Natural killer cell (primary cell): ENCODE measurements around the gene MAOB. TPM values are rescaled to one million over a fixed set of nuclear protein-coding genes. Genes with fewer than 3 reads are reported as not detected.

Experiments
- ATAC-seq, 3 donors: fragments of 150-1000 bp in 2 of 3; fragments of 200-7000 bp in 1 of 3; cut with Tn5 transposase; 1 replicate in 1 of 3; 2 replicates in 2 of 3; pipeline ENCODE4 v1.10.0; 2021; ENCODE audit warnings: mild to moderate bottlenecking in 2 of 3, moderate library complexity in 2 of 3
- DNase-seq, 2 donors: peaks; one replicate each; pipeline versions ENCODE4 v3.0.0 to v3.0.0-alpha.2; 2013 to 2021; ENCODE audit warnings: mixed read lengths in 1 of 2
- H3K27ac ChIP-seq: one replicate; pipeline ENCODE4 v1.5.1; 2013; ENCODE audit warnings: mild to moderate bottlenecking, low read length
- H3K27me3 ChIP-seq: one replicate; pipeline ENCODE4 v1.6.1; 2013; ENCODE audit warnings: low read length; ENCODE audit not compliant: control insufficient read depth, insufficient read depth
- H3K36me3 ChIP-seq: one replicate; pipeline ENCODE4 v1.6.1; 2013; ENCODE audit warnings: low read length; ENCODE audit not compliant: control insufficient read depth, insufficient read depth
- H3K4me1 ChIP-seq: one replicate; pipeline ENCODE4 v1.6.1; 2013; ENCODE audit warnings: low read length; ENCODE audit not compliant: control insufficient read depth, insufficient read depth
- H3K4me3 ChIP-seq: one replicate; pipeline ENCODE4 v1.5.1; 2013; ENCODE audit warnings: low read length
- H3K9me3 ChIP-seq: one replicate; pipeline ENCODE4 v1.6.1; 2013; ENCODE audit warnings: low read length; ENCODE audit not compliant: control insufficient read depth, insufficient read depth
- H3K27ac Mint-ChIP-seq, 2 donors: one replicate each; pipeline ENCODE4 v1.8.0; 2022; ENCODE audit warnings: mild to moderate bottlenecking in 2 of 2, mixed read lengths in 2 of 2, moderate library complexity in 1 of 2
- H3K27me3 Mint-ChIP-seq, 2 donors: one replicate each; pipeline ENCODE4 v1.8.0; 2022; ENCODE audit warnings: low read depth in 2 of 2, mixed read lengths in 2 of 2
- H3K36me3 Mint-ChIP-seq: one replicate; pipeline ENCODE4 v1.8.0; 2022; ENCODE audit warnings: mixed read lengths
- H3K4me1 Mint-ChIP-seq, 2 donors: one replicate each; pipeline ENCODE4 v1.8.0; 2022; ENCODE audit warnings: mixed read lengths in 2 of 2
- H3K4me3 Mint-ChIP-seq: one replicate; pipeline ENCODE4 v1.8.0; 2022; ENCODE audit warnings: mild to moderate bottlenecking, moderate library complexity, mixed read lengths
- H3K9me3 Mint-ChIP-seq, 2 donors: one replicate each; pipeline ENCODE4 v1.8.0; 2022; ENCODE audit warnings: mixed read lengths in 2 of 2
- WGBS: methylation state at CpG from one replicate; pipeline ENCODE4 v1.1.7; 2013; ENCODE audit warnings: missing lambda C conversion rate; ENCODE audit not compliant: insufficient coverage; 5-methylcytosine and 5-hydroxymethylcytosine counted together
- intact Hi-C: fragments of 100-400 bp; cut with micrococcal nuclease; formaldehyde crosslinking; loops from one replicate; pipeline ENCODE4 v1.14.2; 2022
- total RNA-seq, 4 donors: library from RNA; stranded (reverse); fragments of 120-200 nt in 1 of 4; gene quantifications; one replicate each; pipeline versions ENCODE4 v1.2.3 to v1.2.4, GENCODE V29; 2013 to 2022
- TF ChIP-seq, protein P1 (sequence below): fragments of 200-600 bp; IDR thresholded peaks from one replicate; pipeline ENCODE4 v1.8.0; 2022; ENCODE audit warnings: antibody characterized with exemption

Gene MAOB
- total RNA-seq, 3 donors from 2014 or later (not counting 1 experiment from before 2014, with no cell fraction given): 0.26 TPM; not detected in 2

DNA sequence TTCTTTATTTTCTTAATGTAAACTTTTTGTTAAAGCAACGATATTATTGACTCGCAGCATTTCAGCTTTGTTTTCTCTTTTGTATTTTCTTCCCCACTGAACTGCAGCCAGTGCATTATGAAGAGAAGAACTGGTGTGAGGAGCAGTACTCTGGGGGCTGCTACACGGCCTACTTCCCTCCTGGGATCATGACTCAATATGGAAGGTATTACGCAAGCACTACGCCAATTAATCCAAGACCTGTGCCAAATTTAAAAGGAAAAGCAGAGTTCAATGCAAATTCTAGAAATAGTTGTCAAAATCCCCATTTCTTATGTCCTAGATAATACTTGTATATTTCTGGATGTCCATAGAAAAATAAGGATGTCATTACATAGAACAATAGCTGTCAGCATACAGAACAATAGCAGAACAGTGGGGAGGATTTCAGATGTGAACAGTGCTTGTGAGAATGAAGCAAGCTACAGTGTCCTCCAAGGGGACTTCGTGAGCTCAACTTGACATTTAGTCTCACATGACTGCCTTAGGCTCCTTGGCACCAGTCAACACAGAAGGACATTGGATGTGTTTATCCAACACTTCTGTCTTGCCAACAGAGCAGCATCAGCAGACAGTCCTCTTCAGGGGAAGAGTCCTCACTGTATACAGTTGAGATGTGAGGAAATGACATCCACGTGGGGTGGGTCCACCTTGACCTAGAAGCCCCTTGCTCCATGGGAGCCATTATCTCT is 140.2 kb downstream of the MAOB start:
- intact Hi-C loops: no loop called here
- no peaks in the 10 kb centered on the region for H3K9me3 Mint-ChIP-seq
- no peak overlapping the region for H3K27ac Mint-ChIP-seq
- DNase-seq (no peak), ATAC-seq (no peak)
- H3K4me1 Mint-ChIP-seq: no peaks in the 10 kb centered on the region
- H3K36me3 Mint-ChIP-seq: no peaks in the 10 kb centered on the region
- Histone ChIP-seq H3K27ac (no peak overlapping the region), H3K9me3 (no peaks in the 10 kb centered on the region), H3K4me3 (no peak overlapping the region), H3K36me3 (no peaks in the 10 kb centered on the region), H3K27me3 (no peaks in the 10 kb centered on the region), H3K4me1 (no peaks in the 10 kb centered on the region)
- TF ChIP-seq, protein P1, sequence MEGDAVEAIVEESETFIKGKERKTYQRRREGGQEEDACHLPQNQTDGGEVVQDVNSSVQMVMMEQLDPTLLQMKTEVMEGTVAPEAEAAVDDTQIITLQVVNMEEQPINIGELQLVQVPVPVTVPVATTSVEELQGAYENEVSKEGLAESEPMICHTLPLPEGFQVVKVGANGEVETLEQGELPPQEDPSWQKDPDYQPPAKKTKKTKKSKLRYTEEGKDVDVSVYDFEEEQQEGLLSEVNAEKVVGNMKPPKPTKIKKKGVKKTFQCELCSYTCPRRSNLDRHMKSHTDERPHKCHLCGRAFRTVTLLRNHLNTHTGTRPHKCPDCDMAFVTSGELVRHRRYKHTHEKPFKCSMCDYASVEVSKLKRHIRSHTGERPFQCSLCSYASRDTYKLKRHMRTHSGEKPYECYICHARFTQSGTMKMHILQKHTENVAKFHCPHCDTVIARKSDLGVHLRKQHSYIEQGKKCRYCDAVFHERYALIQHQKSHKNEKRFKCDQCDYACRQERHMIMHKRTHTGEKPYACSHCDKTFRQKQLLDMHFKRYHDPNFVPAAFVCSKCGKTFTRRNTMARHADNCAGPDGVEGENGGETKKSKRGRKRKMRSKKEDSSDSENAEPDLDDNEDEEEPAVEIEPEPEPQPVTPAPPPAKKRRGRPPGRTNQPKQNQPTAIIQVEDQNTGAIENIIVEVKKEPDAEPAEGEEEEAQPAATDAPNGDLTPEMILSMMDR: no peak
- peaks cover 0 to 13% of the 10 kb centered on the region in 2 donors for H3K27me3 Mint-ChIP-seq
- H3K4me3 Mint-ChIP-seq: no peak overlapping the region
- WGBS: 83% methylated on average over 4 of the region's 7 CpGs

- H3K4me3 Mint-ChIP-seq: no peak overlapping the region
- H3K27ac ChIP-seq: no peak overlapping the region
Observed at GRCh38 chrX:43735957-43736356, 146.3 kb downstream of the MAOB start.

DNA sequence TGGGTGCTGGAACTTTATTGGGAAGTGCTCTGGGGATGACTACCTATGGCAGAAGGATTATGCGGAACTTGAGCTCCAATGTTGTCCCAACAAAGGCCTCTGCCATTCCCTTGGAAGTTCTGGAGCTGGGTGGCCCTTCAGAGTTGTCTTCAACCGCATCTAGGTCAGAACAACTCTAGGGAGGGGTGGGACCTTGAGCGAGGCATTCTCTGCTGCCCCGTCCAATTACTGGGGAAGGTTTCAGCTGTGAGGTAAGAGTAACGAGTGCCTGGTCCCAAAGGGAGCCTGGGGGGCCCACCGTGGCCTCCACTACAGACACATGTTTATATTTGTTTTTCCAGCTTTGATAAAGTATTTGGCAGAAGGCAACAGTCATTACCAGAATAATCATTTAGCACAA is 146.7 kb downstream of the MAOB start:
- peaks cover 0 to 21% of the 10 kb centered on the region in 2 donors for H3K27me3 Mint-ChIP-seq
- Histone ChIP-seq H3K9me3 (no peaks in the 10 kb centered on the region), H3K27ac (no peak overlapping the region), H3K4me3 (no peak overlapping the region), H3K4me1 (no peaks in the 10 kb centered on the region), H3K36me3 (no peaks in the 10 kb centered on the region), H3K27me3 (no peaks in the 10 kb centered on the region)
- no peaks in the 10 kb centered on the region for H3K36me3 Mint-ChIP-seq
- no peaks in the 10 kb centered on the region for H3K4me1 Mint-ChIP-seq
- DNase-seq: no peak
- no peaks in the 10 kb centered on the region for H3K9me3 Mint-ChIP-seq
- intact Hi-C loops: no loop called here
- 85% methylated on average over 6 of the region's 6 CpGs for WGBS
- no peak for ATAC-seq
- TF ChIP-seq, protein P1: no peak
- no peak overlapping the region for H3K4me3 Mint-ChIP-seq
- H3K27ac Mint-ChIP-seq: no peak overlapping the region

More at GRCh38 chrX:43735957-43736356, 146.3 kb downstream of the MAOB start:
- ATAC-seq: no peak
- no peaks in the 10 kb centered on the region for H3K4me1 Mint-ChIP-seq
- no peaks in the 10 kb centered on the region for H3K4me1 ChIP-seq
- H3K27me3 ChIP-seq: no peaks in the 10 kb centered on the region
- no peaks in the 10 kb centered on the region for H3K36me3 Mint-ChIP-seq
- TF ChIP-seq, protein P1: no peak
- intact Hi-C loops: no loop called here
- no peak overlapping the region for H3K27ac Mint-ChIP-seq
- H3K4me3 ChIP-seq: no peak overlapping the region
- no peaks in the 10 kb centered on the region for H3K9me3 Mint-ChIP-seq
- 100% methylated on average over 1 of the region's 3 CpGs for WGBS
- no peaks in the 10 kb centered on the region for H3K36me3 ChIP-seq
- DNase-seq: no peak
- no peaks in the 10 kb centered on the region for H3K9me3 ChIP-seq
- peaks cover 0 to 18% of the 10 kb centered on the region in 2 donors for H3K27me3 Mint-ChIP-seq

- WGBS: no CpG with 5 or more reads among the region's 1 CpG
- intact Hi-C loops: no loop called here
- no peak for ATAC-seq
- Mint-ChIP-seq H3K9me3 (no peaks in the 10 kb centered on the region), H3K27me3 (peaks cover 0 to 21% of the 10 kb centered on the region in 2 donors), H3K4me1 (no peaks in the 10 kb centered on the region), H3K4me3 (no peak overlapping the region), H3K27ac (no peak overlapping the region), H3K36me3 (no peaks in the 10 kb centered on the region)
- Histone ChIP-seq H3K27ac (no peak overlapping the region), H3K36me3 (no peaks in the 10 kb centered on the region), H3K4me3 (no peak overlapping the region), H3K9me3 (no peaks in the 10 kb centered on the region), H3K4me1 (no peaks in the 10 kb centered on the region), H3K27me3 (no peaks in the 10 kb centered on the region)
- TF ChIP-seq, protein P1: no peak
- DNase-seq: no peak
Observed at GRCh38 chrX:43734444-43734843, 147.8 kb downstream of the MAOB start.
